K562 (cell line): ENCODE data around the gene SLC20A1. TPM values are rescaled to one million over a fixed set of nuclear protein-coding genes. Genes with fewer than 3 reads are reported as not detected.
A peak's percentile ranks its signal among the peaks of the same experiment; 100 is the strongest.

Source experiments
- CBFA2T3 ChIP-seq: fragments of 450-650 bp; IDR thresholded peaks from 2 replicates; pipeline ENCODE4 v1.6.1; 2017
- ERF ChIP-seq: fragments of 450-650 bp; formaldehyde crosslinking; IDR thresholded peaks from 2 replicates; pipeline ENCODE4 v1.4.0; 2020; ENCODE audit warnings: mild to moderate bottlenecking, mixed read lengths
- FOXJ2 ChIP-seq: fragments of 200-800 bp; sonication (Bioruptor generic); IDR thresholded peaks from 2 replicates; pipeline ENCODE4 v1.6.1; 2016; ENCODE audit warnings: missing genetic modification characterization, missing compliant biosample characterization
- HDAC8 ChIP-seq: fragments of 450-650 bp; IDR thresholded peaks from 2 replicates; pipeline ENCODE4 v1.6.1; 2016; ENCODE audit warnings: mild to moderate bottlenecking, missing genetic modification characterization, moderate library complexity, missing compliant biosample characterization
- KHSRP ChIP-seq: fragments of 450-650 bp; IDR thresholded peaks from 2 replicates; pipeline ENCODE4 v1.6.1; 2017
- MGA ChIP-seq: fragments of 450-650 bp; IDR thresholded peaks from 2 replicates; pipeline ENCODE4 v1.6.1; 2016; ENCODE audit warnings: mild to moderate bottlenecking, moderate library complexity
- POLR3A ChIP-seq: IDR thresholded peaks from 2 replicates; pipeline ENCODE4 v1.6.1; 2011; ENCODE audit warnings: borderline replicate concordance, mild to moderate bottlenecking, moderate library complexity; ENCODE audit not compliant: insufficient read length, insufficient read depth; ENCODE audit errors: extremely low read depth
- SUPT5H ChIP-seq: fragments of 450-650 bp; IDR thresholded peaks from 2 replicates; pipeline ENCODE4 v1.6.1; 2016
- TAF1 ChIP-seq: IDR thresholded peaks from 2 replicates; pipeline ENCODE4 v1.6.1; 2011; ENCODE audit warnings: mild to moderate bottlenecking, low read length, moderate library complexity; ENCODE audit not compliant: insufficient read depth, control insufficient read depth, severe bottlenecking; ENCODE audit errors: extremely low read depth
- ZBTB1 ChIP-seq: sonication (generic); formaldehyde crosslinking; IDR thresholded peaks from 2 replicates; pipeline ENCODE4 v1.8.1; 2023; ENCODE audit warnings: missing genetic modification reagents, low read depth, mild to moderate bottlenecking, borderline replicate concordance
- ZNF184 ChIP-seq: sonication (generic); formaldehyde crosslinking; IDR thresholded peaks from 2 replicates; pipeline ENCODE4 v1.5.0; 2020; ENCODE audit warnings: missing genetic modification reagents
- polyA plus RNA-seq, 8 experiments: library from polyadenylated mRNA; depleted of rRNA in 4 of 8; stranded (reverse) in 5 of 8; unstranded in 3 of 8; fragments of >200 nt; fragmentation: Nextera tagmentation in 2 of 8; fragmentation: Illumina TruSeq in 1 of 8; extraction: Ambion mirVana in 2 of 8; extraction: Trizol in 1 of 8; gene quantifications; 2 replicates each; pipeline versions ENCODE4 v1.2.1 to v1.2.3, GENCODE V29; 2011 to 2014; ENCODE audit warnings: inconsistent platforms in 1 of 8, missing spikeins in 1 of 8
- total RNA-seq, 7 experiments: library from RNA; depleted of rRNA in 6 of 7; stranded (reverse); fragments of >200 nt in 6 of 7; fragmentation: Illumina TruSeq in 2 of 7; extraction: Trizol in 2 of 7; gene quantifications; 2 replicates each; pipeline versions ENCODE4 v1.2.1 to v1.2.3, GENCODE V29; 2011 to 2021; ENCODE audit warnings: low replicate concordance in 1 of 7
- TF ChIP-seq, protein P1 (sequence below), 3 experiments: fragments of 200-800 bp in 1 of 3; sonication (Bioruptor generic) in 1 of 3; sonication (generic) in 1 of 3; formaldehyde crosslinking in 1 of 3; IDR thresholded peaks; 2 replicates each; pipeline versions ENCODE4 v1.6.1 to v1.8.0; 2016 to 2022; ENCODE audit warnings: mild to moderate bottlenecking in 2 of 3, missing compliant biosample characterization in 2 of 3, missing genetic modification characterization in 2 of 3, missing genetic modification reagents in 1 of 3
- TF ChIP-seq, protein P2 (sequence below): fragments of 450-650 bp; conservative IDR thresholded peaks from 2 replicates; pipeline ENCODE4 v1.6.1; 2016; ENCODE audit warnings: missing genetic modification characterization, low read depth, mild to moderate bottlenecking, missing compliant biosample characterization, moderate library complexity

SLC20A1 gene
- total and polyA plus RNA-seq, 9 of the 15 experiments (the other 6 are each of a cell fraction or from before 2014, with no cell fraction given): 53.8 to 150 (median 74.7) TPM

GRCh38 chr2:112683550-112684414 lies 38.0 kb downstream of the SLC20A1 start (continued):
- TF ChIP-seq MGA (peak; percentile 37; the same call in 1 of the 2 replicates), FOXJ2 (tag) (peak; percentile 53; the same call in 1 of the 2 replicates), ZNF184 (CRISPR knock-in tag) (no peak), HDAC8 (tag) (no peak), SUPT5H (no peak), CBFA2T3 (peak; percentile 97), ZBTB1 (no peak), POLR3A (no peak), TAF1 (no peak), KHSRP (no peak), ERF (no peak)
- TF ChIP-seq, protein P1, sequence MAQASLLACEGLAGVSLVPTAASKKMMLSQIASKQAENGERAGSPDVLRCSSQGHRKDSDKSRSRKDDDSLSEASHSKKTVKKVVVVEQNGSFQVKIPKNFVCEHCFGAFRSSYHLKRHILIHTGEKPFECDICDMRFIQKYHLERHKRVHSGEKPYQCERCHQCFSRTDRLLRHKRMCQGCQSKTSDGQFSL (CRISPR knock-in tag; IDR thresholded peaks at IDR 0.05): no peak
- TF ChIP-seq, protein P1 (tag; IDR thresholded peaks at IDR 0.05): no peak
- TF ChIP-seq, protein P2, sequence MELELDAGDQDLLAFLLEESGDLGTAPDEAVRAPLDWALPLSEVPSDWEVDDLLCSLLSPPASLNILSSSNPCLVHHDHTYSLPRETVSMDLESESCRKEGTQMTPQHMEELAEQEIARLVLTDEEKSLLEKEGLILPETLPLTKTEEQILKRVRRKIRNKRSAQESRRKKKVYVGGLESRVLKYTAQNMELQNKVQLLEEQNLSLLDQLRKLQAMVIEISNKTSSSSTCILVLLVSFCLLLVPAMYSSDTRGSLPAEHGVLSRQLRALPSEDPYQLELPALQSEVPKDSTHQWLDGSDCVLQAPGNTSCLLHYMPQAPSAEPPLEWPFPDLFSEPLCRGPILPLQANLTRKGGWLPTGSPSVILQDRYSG (tag): no peak
